22Rv1 (cell line): ENCODE data around the gene INTS2.

ENCODE experiments used
- H3K27ac ChIP-seq: fragments of 450-650 bp; 2 replicates; pipeline ENCODE4 v1.5.1; 2017
- CTCF ChIP-seq: fragments of 450-650 bp; IDR thresholded peaks from 2 replicates; pipeline ENCODE4 v1.5.1; 2017; ENCODE audit warnings: mild to moderate bottlenecking
- ZFX ChIP-seq: fragments of 450-650 bp; IDR thresholded peaks from 2 replicates; pipeline ENCODE4 v1.6.1; 2017; ENCODE audit warnings: antibody characterized with exemption, borderline replicate concordance

Gene INTS2, protein sequence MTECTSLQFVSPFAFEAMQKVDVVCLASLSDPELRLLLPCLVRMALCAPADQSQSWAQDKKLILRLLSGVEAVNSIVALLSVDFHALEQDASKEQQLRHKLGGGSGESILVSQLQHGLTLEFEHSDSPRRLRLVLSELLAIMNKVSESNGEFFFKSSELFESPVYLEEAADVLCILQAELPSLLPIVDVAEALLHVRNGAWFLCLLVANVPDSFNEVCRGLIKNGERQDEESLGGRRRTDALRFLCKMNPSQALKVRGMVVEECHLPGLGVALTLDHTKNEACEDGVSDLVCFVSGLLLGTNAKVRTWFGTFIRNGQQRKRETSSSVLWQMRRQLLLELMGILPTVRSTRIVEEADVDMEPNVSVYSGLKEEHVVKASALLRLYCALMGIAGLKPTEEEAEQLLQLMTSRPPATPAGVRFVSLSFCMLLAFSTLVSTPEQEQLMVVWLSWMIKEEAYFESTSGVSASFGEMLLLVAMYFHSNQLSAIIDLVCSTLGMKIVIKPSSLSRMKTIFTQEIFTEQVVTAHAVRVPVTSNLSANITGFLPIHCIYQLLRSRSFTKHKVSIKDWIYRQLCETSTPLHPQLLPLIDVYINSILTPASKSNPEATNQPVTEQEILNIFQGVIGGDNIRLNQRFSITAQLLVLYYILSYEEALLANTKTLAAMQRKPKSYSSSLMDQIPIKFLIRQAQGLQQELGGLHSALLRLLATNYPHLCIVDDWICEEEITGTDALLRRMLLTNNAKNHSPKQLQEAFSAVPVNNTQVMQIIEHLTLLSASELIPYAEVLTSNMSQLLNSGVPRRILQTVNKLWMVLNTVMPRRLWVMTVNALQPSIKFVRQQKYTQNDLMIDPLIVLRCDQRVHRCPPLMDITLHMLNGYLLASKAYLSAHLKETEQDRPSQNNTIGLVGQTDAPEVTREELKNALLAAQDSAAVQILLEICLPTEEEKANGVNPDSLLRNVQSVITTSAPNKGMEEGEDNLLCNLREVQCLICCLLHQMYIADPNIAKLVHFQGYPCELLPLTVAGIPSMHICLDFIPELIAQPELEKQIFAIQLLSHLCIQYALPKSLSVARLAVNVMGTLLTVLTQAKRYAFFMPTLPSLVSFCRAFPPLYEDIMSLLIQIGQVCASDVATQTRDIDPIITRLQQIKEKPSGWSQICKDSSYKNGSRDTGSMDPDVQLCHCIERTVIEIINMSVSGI

DNA sequence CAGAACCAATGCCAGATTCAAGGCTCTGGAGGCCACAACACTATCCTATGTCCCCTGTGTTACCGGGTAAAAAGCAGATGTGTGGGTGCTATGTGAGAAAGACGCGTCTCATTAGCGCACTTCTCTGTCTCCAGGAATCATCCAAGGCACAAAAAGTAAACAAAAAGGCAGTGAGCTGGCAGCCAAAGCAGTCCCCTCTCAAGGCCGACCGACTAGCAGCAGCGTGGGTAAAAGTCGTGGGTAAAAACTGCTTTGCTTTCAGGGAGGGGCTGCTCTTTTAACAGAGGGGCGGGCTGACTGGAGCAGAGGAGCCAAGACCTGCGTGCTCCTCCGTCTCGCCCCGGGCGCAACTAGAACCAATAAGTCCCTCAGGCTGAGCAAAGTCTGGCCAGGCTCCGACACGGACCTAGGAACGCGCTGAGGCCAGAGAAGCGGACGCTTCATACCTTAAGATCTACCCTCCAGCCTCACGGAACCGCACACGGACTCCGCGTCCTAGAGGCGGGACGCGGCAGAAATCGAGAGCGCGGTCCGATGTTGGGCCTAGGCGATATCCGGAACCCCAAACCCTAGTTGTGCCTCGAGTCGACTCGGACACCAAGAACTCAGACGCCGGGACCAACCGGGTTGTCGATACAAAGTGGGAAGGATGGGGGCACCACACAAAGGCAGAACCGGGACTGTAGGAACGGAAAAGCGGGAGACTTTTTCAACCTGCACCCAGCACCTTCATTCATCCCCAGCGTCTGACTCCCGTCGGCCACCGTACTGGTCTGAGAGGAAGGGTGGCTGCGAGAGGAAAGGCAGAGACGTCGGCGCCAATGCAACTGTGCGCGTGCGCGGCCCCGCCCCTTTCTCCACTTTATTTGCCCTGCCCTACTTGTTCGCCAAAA is at the start of gene INTS2:
Gene INTS2, minus strand, starts transcription at position 775 of the 893 bp plus-strand sequence. CDS start 1,338 bp downstream, outside the sequence.
- H3K27ac ChIP-seq: peak within 1 kb of the TSS; percentile 86
- no peak for TF ChIP-seq ZFX
- no peak for TF ChIP-seq CTCF

DNA sequence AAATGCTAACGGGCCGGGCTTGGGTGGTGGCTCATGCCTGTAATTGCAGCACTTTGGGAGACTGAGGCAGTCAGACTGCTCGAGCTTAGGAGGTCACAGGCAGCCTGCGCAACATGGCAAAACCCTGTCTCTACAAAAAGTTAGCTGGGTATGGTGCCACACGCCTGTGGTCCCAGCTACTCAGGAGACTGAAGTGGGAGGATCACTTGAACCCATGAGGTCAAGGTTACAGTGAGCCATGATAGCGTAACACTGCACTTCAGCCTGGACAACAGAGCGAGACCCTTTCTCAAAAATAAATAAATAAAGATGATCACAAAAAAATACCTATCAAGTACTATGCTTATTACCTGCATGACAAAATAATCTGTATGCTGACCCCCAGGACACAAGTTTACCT is 46.3 kb upstream of the INTS2 start:
- TF ChIP-seq ZFX (no peak), CTCF (no peak)
- H3K27ac ChIP-seq: no peak overlapping the region

GRCh38 chr17:61972311-61972710 is 44.5 kb upstream of the INTS2 start:
- no peak overlapping the region for H3K27ac ChIP-seq
- TF ChIP-seq CTCF (no peak), ZFX (no peak)

- TF ChIP-seq CTCF (no peak), ZFX (no peak)
- no peak overlapping the region for H3K27ac ChIP-seq
These were observed 42.2 kb upstream of the INTS2 start for GRCh38 chr17:61970030-61970429.

DNA sequence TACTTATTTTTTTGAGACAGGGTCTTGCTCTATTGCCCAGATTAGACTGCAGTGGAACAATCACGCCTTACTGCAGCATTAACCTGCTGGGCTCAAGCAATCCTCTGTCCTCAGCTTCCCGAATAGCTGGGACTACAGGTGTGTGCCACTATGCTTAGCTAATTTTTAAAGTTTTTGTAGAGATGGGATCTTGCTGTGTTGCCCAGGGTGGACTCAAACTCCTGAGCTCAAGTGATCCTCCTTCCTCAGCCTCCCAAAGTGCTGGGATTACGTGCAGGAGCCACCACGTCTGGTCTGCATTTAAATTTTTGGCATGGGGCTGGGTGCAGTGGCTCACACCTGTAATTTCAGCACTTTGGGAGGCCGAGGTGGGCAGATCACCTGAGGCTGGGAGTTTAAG is 41.0 kb upstream of the INTS2 start:
- no peak overlapping the region for H3K27ac ChIP-seq
- TF ChIP-seq ZFX (no peak), CTCF (no peak)

DNA sequence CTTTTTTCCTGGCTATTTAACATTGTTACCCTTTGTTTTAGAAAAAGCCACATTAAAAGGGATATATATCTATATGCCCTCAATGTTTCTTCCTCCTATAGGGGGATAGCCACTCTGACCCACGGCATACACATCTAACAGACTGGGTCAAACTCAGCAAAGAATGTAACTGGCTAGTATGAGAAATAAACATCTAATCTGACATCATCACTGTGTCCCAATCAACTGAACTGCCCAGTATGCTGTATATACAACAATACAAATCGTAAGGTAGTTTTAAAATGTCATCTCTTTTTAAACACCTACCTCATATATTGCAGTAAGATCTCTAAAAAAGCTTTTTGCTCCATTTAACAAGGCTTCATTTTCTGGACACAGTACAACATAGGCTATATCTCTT is 39.9 kb upstream of the INTS2 start:
- TF ChIP-seq CTCF (no peak), ZFX (no peak)
- H3K27ac ChIP-seq: no peak overlapping the region
